ENCODE data around the gene DCC. TPM values are rescaled to one million over a fixed set of nuclear protein-coding genes. Genes with fewer than 3 reads are reported as not detected.

The DCC gene
- total and polyA plus RNA-seq, 2 experiments from 2014 or later, result 0.53 to 0.73 TPM

GRCh38 chr18:52716973-52717372 lies 377.0 kb downstream of the DCC start:
- no peaks in the 10 kb centered on the region for H3K4me1 Mint-ChIP-seq
- DNase-seq (ENCODE audit: low spot score) (peak; percentile 24), ATAC-seq (no peak)
- H2AFZ ChIP-seq, result no peak overlapping the region
- no peaks in the 10 kb centered on the region; the same call in 1 of the 2 replicates for H3K9me2 ChIP-seq (ENCODE audit: insufficient read depth)
- H3K4me3 ChIP-seq, result no peak overlapping the region
- no peaks in the 10 kb centered on the region for H3K27me3 Mint-ChIP-seq (ENCODE audit: insufficient read depth, low read depth, poor library complexity)
- no peak overlapping the region for H3K27ac Mint-ChIP-seq
- no peak overlapping the region for H3K4me2 ChIP-seq
- no peaks in the 10 kb centered on the region for H3K36me3 ChIP-seq (ENCODE audit: insufficient read depth)
- no peaks in the 10 kb centered on the region for H3K36me3 Mint-ChIP-seq (ENCODE audit: low read depth)
- H3K4me3 Mint-ChIP-seq, result no peak overlapping the region
- no peaks in the 10 kb centered on the region for H3K4me1 ChIP-seq (ENCODE audit: insufficient read depth)
- no peaks in the 10 kb centered on the region for H3K27me3 ChIP-seq (ENCODE audit: insufficient read depth)
- H3K9me3 Mint-ChIP-seq, result no peaks in the 10 kb centered on the region
- TF ChIP-seq, protein P1, sequence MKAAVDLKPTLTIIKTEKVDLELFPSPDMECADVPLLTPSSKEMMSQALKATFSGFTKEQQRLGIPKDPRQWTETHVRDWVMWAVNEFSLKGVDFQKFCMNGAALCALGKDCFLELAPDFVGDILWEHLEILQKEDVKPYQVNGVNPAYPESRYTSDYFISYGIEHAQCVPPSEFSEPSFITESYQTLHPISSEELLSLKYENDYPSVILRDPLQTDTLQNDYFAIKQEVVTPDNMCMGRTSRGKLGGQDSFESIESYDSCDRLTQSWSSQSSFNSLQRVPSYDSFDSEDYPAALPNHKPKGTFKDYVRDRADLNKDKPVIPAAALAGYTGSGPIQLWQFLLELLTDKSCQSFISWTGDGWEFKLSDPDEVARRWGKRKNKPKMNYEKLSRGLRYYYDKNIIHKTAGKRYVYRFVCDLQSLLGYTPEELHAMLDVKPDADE (IDR thresholded peaks at IDR 0.05), result no peak
- TF ChIP-seq NANOG (IDR thresholded peaks at IDR 0.05; ENCODE audit: borderline replicate concordance) (no peak), EZH2 (IDR thresholded peaks at IDR 0.05; ENCODE audit: low read depth, unreplicated experiment) (no peak)
- TF ChIP-seq, protein P2, sequence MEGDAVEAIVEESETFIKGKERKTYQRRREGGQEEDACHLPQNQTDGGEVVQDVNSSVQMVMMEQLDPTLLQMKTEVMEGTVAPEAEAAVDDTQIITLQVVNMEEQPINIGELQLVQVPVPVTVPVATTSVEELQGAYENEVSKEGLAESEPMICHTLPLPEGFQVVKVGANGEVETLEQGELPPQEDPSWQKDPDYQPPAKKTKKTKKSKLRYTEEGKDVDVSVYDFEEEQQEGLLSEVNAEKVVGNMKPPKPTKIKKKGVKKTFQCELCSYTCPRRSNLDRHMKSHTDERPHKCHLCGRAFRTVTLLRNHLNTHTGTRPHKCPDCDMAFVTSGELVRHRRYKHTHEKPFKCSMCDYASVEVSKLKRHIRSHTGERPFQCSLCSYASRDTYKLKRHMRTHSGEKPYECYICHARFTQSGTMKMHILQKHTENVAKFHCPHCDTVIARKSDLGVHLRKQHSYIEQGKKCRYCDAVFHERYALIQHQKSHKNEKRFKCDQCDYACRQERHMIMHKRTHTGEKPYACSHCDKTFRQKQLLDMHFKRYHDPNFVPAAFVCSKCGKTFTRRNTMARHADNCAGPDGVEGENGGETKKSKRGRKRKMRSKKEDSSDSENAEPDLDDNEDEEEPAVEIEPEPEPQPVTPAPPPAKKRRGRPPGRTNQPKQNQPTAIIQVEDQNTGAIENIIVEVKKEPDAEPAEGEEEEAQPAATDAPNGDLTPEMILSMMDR (conservative IDR thresholded peaks at IDR 0.05; ENCODE audit: low read depth in 2 of 2), result peak; percentile 22 to 47; a peak in 3 of 4 replicates
- H4K20me1 ChIP-seq (replicated peaks; ENCODE audit: insufficient read depth), result no peaks in the 10 kb centered on the region
- H3K27ac ChIP-seq (ENCODE audit: low read depth), result no peak overlapping the region
- no peaks in the 10 kb centered on the region for H3K79me2 ChIP-seq (replicated peaks; ENCODE audit: insufficient read depth)
- H3F3A ChIP-seq (replicated peaks; ENCODE audit: low read depth), result no peaks in the 10 kb centered on the region

GRCh38 chr18:52722904-52723303 lies 382.9 kb downstream of the DCC start:
- H3K36me3 ChIP-seq (ENCODE audit: insufficient read depth), result no peaks in the 10 kb centered on the region
- ATAC-seq (no peak), DNase-seq (ENCODE audit: low spot score) (no peak)
- H3K79me2 ChIP-seq (replicated peaks; ENCODE audit: insufficient read depth), result no peaks in the 10 kb centered on the region
- no peak overlapping the region for H3K4me3 ChIP-seq
- no peaks in the 10 kb centered on the region for H3K4me1 ChIP-seq (ENCODE audit: insufficient read depth)
- Mint-ChIP-seq H3K27me3 (ENCODE audit: insufficient read depth, low read depth, poor library complexity) (no peaks in the 10 kb centered on the region), H3K4me3 (no peak overlapping the region), H3K27ac (no peak overlapping the region), H3K9me3 (no peaks in the 10 kb centered on the region; the same call in 2 of the 3 replicates), H3K4me1 (no peaks in the 10 kb centered on the region; the same call in 2 of the 3 replicates), H3K36me3 (ENCODE audit: low read depth) (no peaks in the 10 kb centered on the region)
- no peaks in the 10 kb centered on the region for H3K27me3 ChIP-seq (ENCODE audit: insufficient read depth)
- no peak overlapping the region for H3K4me2 ChIP-seq
- H4K20me1 ChIP-seq (replicated peaks; ENCODE audit: insufficient read depth), result no peaks in the 10 kb centered on the region
- no peaks in the 10 kb centered on the region for H3F3A ChIP-seq (replicated peaks; ENCODE audit: low read depth)
- H2AFZ ChIP-seq, result peak overlapping the region; percentile 4; the same call in 1 of the 2 replicates
- H3K9me2 ChIP-seq (ENCODE audit: insufficient read depth), result no peaks in the 10 kb centered on the region; the same call in 1 of the 2 replicates
- H3K27ac ChIP-seq (ENCODE audit: low read depth), result no peak overlapping the region
- TF ChIP-seq JUNB (IDR thresholded peaks at IDR 0.05; ENCODE audit: unreplicated experiment), result no peak
- no peak for TF ChIP-seq EZH2 (IDR thresholded peaks at IDR 0.05; ENCODE audit: low read depth, unreplicated experiment)
- TF ChIP-seq ZNF331 (CRISPR knock-in tag; IDR thresholded peaks at IDR 0.05; ENCODE audit: low read depth), result no peak
- no peak for TF ChIP-seq NANOG (IDR thresholded peaks at IDR 0.05; ENCODE audit: borderline replicate concordance)
- TF ChIP-seq, protein P2 (conservative IDR thresholded peaks at IDR 0.05; ENCODE audit: low read depth in 2 of 2), result no peak
- no peak for TF ChIP-seq POLR2AphosphoS5 (IDR thresholded peaks at IDR 0.05; ENCODE audit: low read depth)
- TF ChIP-seq STAT1 (IDR thresholded peaks at IDR 0.05; ENCODE audit: unreplicated experiment), result no peak
- TF ChIP-seq, protein P3, sequence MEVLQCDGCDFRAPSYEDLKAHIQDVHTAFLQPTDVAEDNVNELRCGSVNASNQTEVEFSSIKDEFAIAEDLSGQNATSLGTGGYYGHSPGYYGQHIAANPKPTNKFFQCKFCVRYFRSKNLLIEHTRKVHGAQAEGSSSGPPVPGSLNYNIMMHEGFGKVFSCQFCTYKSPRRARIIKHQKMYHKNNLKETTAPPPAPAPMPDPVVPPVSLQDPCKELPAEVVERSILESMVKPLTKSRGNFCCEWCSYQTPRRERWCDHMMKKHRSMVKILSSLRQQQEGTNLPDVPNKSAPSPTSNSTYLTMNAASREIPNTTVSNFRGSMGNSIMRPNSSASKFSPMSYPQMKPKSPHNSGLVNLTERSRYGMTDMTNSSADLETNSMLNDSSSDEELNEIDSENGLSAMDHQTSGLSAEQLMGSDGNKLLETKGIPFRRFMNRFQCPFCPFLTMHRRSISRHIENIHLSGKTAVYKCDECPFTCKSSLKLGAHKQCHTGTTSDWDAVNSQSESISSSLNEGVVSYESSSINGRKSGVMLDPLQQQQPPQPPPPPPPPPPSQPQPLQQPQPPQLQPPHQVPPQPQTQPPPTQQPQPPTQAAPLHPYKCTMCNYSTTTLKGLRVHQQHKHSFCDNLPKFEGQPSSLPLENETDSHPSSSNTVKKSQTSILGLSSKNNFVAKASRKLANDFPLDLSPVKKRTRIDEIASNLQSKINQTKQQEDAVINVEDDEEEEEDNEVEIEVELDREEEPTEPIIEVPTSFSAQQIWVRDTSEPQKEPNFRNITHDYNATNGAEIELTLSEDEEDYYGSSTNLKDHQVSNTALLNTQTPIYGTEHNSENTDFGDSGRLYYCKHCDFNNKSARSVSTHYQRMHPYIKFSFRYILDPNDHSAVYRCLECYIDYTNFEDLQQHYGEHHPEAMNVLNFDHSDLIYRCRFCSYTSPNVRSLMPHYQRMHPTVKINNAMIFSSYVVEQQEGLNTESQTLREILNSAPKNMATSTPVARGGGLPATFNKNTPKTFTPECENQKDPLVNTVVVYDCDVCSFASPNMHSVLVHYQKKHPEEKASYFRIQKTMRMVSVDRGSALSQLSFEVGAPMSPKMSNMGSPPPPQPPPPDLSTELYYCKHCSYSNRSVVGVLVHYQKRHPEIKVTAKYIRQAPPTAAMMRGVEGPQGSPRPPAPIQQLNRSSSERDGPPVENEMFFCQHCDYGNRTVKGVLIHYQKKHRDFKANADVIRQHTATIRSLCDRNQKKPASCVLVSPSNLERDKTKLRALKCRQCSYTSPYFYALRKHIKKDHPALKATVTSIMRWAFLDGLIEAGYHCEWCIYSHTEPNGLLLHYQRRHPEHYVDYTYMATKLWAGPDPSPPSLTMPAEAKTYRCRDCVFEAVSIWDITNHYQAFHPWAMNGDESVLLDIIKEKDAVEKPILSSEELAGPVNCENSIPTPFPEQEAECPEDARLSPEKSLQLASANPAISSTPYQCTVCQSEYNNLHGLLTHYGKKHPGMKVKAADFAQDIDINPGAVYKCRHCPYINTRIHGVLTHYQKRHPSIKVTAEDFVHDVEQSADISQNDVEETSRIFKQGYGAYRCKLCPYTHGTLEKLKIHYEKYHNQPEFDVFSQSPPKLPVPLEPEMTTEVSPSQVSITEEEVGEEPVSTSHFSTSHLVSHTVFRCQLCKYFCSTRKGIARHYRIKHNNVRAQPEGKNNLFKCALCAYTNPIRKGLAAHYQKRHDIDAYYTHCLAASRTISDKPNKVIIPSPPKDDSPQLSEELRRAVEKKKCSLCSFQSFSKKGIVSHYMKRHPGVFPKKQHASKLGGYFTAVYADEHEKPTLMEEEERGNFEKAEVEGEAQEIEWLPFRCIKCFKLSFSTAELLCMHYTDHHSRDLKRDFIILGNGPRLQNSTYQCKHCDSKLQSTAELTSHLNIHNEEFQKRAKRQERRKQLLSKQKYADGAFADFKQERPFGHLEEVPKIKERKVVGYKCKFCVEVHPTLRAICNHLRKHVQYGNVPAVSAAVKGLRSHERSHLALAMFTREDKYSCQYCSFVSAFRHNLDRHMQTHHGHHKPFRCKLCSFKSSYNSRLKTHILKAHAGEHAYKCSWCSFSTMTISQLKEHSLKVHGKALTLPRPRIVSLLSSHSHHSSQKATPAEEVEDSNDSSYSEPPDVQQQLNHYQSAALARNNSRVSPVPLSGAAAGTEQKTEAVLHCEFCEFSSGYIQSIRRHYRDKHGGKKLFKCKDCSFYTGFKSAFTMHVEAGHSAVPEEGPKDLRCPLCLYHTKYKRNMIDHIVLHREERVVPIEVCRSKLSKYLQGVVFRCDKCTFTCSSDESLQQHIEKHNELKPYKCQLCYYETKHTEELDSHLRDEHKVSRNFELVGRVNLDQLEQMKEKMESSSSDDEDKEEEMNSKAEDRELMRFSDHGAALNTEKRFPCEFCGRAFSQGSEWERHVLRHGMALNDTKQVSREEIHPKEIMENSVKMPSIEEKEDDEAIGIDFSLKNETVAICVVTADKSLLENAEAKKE (CRISPR knock-in tag; IDR thresholded peaks at IDR 0.05), result no peak
- TF ChIP-seq EZH2phosphoT487 (IDR thresholded peaks at IDR 0.05; ENCODE audit: unreplicated experiment), result no peak

All from GM23338 (cell line).